DLD1 (cell line): Measurements from ENCODE around the gene CFAP100.

Experiments
- in situ Hi-C: cut with HindIII; loops from 2 replicates; pipeline ENCODE4 v1.10.0; 2017; ENCODE audit warnings: low sequenced_read_pairs

Gene CFAP100

GRCh38 chr3:126419886-126420786 lies 25.4 kb downstream of the CFAP100 start:
- in situ Hi-C loops, result no loop called here

GRCh38 chr3:126421573-126422119 lies 26.9 kb downstream of the CFAP100 start:
- in situ Hi-C loops, result no loop called here

DNA sequence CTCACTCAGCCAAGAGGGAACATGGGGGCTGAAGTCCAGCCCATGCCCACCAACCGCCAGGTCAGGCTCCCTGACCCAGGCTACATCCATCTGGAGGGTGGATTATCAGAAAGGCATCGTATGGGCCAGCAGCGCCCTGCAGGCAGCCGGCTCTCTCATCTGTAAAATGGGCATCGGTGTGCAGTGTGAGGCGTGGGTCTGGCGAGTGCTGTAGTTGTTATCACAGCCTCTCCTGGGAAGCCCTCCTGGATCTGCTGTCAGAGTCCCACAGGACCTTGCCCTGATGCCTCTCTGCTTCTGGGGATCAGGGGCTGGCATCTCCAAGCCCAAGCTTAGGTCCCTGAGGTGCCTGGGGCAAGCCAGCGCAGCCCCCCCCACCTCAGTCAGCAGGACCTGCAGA lies 27.4 kb downstream of the CFAP100 start:
- in situ Hi-C loops, result no loop called here

GRCh38 chr3:126422571-126423091 lies 27.9 kb downstream of the CFAP100 start:
- in situ Hi-C loops, result no loop called here

- in situ Hi-C loops, result no loop called here
Measured at GRCh38 chr3:126423191-126424038, 28.7 kb downstream of the CFAP100 start.

DNA sequence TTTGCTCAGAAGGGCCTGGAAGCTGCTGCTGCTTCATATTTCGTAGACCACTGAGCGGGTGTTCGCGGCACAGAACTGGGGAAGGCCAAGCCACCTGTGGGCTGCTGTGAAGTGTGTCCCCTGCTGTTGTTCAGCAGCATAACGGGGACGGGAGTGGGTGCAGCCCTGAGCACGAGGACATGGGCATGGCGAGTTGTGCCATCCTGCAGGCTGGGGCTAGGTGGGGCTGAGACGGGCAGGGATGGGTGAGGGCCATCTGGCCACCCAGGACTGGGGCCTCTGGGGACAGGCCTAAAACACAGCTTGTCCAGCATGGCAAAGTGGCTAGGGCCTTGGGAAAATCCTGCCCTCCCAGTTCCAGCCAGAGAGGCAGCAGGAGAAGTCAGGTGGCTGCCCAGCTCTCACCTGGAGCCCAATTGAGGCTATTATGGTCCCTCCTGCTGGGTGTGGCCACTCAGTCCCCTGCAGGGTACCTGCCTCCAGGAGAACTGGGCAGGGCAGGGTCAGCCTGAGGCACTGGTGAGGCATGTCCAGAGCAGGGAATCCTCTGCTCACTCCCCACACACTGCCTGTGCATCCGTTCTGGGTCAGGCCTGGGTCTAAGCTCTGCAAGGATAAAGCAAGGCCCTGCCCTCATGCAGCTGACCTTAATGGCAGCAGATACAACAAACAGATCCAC lies 29.5 kb downstream of the CFAP100 start:
- in situ Hi-C loops, result no loop called here

- in situ Hi-C loops, result no loop called here
Measured at GRCh38 chr3:126424751-126425150, 30.0 kb downstream of the CFAP100 start.

DNA sequence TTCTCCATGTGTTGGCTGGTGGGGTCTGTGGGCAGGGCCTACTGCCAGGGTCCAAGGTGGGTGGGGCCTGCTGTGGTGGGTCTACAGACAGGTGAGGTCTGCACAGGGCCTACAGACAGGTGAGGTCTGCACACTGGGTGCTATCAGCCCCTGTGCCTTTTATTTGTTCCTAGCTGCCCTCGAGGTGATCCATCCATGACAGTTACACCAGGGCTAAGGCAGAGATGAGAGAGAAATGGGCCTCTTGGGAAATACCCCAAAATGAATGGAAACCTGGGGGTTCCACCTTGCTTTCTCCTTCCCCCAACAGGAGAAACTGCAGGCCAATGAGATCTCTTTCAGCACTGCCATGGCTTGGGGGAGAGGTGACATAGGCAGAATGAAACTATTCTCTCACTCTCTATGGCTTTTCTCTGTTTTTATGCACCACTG lies 36.4 kb downstream of the CFAP100 start:
- in situ Hi-C loops, result no loop called here

DNA sequence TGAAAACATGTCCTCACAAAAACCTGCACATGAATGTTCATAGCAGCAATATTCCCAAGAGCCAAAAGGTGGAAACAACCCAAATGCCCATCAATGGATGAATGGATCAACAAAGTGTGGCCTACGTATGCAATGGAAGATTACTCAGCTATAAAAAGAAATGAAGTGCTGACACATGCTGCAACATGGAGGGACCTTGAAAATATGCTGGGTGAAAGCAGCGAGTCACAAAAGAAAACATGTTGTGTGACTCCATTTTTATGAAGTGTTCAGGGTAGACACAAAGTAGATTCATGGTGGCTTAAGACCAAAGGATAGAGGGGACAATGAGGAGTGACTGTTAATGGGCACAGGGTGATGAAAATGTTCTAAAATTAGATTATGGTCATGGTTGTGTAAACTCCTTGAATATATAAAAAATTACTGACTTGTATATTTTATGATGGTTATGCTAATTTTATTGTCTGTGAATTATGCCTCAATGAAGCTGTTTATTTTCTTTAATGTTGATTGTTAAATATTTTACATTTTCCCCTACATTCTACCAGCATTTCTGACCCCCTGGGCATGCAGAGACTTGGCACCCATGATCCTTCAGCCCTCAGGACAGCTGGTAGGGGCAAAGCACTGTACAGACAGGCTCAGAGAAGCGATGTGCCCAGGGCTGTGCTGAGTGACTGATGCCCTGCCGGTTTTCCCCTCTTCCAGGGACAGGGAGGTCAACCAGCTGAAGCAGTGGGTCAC lies 37.8 kb downstream of the CFAP100 start:
- in situ Hi-C loops, result no loop called here

DNA sequence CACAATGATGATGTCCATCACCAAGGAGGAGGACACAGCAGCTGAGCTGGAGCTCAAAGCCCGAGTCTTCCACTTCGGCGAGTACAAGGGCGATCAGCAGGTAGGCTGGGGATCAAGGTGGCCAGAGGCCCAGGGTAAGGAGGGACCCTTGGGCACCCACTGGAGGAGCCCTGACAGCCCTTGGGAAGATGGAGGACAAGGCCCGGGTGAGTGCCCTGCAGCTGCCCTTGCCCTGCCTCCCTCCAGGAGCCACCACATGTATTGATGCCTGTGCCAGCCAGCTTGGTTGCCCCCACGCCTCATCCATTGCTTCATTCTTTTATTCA lies 38.4 kb downstream of the CFAP100 start:
- in situ Hi-C loops, result no loop called here

GRCh38 chr3:126433496-126434263 lies 39.0 kb downstream of the CFAP100 start:
- in situ Hi-C loops, result no loop called here

GRCh38 chr3:126434264-126434590 lies 39.5 kb downstream of the CFAP100 start:
- in situ Hi-C loops, result no loop called here

DNA sequence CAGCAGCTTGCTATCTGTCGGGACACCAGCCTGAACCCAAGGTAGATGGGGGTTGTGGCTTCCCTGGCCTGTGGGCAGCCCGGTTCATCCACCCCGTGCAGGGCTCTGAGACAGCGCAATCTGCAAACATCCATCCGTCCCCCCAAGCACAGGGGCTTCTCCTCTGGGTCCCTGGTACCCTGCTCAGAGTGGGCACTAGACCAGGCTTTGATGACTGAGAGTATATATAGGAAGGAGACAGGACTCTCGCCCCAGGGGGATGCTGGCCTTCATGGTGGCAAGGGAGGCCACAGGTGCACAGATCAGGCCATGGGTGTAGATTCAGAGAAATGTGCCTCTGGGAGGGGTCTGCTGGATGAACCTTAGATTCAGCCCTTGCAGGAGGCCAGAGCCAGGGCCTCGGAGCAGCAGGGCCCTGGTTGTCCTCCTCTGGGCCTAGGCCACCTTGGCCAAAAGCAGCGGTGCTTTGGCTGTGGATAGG lies 40.3 kb downstream of the CFAP100 start:
- in situ Hi-C loops, result no loop called here

GRCh38 chr3:126435456-126436315 lies 41.0 kb downstream of the CFAP100 start:
- in situ Hi-C loops, result no loop called here

DNA sequence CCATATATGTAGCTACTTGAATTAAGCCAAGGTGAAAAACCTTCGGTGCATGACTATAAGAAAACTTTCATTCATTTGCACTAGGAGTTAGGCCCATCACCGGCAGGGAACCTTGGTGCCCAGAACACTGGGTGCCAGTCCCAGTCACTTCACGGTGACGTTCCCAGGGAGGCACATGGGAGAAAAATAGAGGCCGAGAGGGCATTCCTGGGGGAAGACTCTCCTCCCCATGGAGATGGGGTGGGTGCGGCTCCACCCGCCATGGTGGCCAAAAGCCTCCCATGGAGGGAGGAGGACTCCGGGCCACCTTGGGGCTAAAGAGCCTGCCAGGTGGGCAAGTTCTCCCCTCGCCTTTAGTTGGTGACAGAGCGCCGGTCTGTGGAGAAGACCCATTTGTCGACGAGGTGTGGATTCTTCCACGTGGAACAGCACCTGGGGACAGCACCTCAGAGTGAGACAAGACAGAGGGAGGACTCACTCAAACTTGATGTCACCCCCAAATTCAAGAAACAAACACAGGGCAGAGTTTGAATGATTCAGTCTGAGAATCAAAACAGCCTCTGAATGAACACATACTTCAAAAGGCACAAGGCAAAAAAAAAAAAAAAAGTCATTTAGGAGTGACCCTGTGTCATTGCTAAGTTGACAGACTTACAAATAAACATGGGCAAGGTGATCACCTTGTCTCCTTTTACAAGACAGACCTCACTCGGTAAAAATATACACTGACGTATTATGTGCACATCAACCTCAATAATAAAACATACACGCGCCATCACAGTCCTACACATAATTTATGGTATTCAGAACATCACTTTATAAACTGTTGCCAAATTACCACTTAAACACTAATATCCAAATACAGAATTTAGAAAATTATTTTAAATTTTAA lies 42.4 kb downstream of the CFAP100 start:
- in situ Hi-C loops, result no loop called here

DNA sequence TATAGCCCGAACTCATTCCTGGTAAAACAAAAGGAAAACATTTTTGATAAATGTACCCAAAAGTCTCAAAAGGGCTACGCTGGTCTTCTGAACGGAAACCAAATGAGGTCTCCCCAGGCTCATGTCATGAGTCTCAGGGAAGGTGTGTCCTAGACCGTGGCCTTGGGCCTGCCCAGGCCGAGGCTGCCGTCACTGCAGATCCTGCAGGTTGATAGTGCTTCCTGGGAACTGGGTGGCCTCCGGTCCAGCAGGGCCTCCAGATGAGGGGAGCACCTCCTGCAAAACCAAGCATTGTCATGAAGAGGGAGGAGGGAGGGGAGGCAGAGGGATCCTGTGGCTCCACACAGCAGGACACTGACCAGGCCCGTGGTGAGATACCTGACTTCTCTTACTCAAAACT lies 43.5 kb downstream of the CFAP100 start:
- in situ Hi-C loops, result no loop called here

DNA sequence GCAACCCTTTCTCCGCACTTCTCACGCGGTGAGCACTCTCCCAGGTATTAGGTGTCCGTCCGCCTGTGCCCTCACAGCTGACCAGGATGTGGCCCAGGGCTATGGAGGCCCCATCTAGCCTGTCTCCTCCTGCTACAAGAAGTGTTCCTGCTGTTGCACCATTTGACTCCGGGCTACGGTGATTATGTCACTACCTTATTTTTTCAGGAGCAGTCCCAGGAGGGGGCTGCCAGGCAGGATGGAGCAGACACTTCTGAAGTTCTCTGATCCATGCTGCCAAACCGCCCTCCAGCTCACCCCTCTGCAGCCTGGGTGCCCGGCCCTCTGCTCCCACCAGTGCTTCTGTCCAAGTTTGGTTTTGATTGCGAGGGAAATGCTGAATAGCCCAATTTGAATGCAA lies 44.0 kb downstream of the CFAP100 start:
- in situ Hi-C loops, result no loop called here
